Measurements from ENCODE around the gene TMEM14A. TPM values are rescaled to one million over a fixed set of nuclear protein-coding genes. Genes with fewer than 3 reads are reported as not detected.

The TMEM14A gene
- total RNA-seq, 3 donors from 2014 or later: 16.5 to 33.2 (median 19.7) TPM

- H3K4me3 ChIP-seq: no peak overlapping the region
Measured at GRCh38 chr6:52734072-52734471, 63.2 kb downstream of the TMEM14A start.

GRCh38 chr6:52735071-52735470, 64.2 kb downstream of the TMEM14A start:
- intact Hi-C loops (cut with DNase I; ENCODE audit: low total_unique reads): no loop called here
- no peak for DNase-seq (ENCODE audit: low spot score in 2 of 2)

More at GRCh38 chr6:52734072-52734471, 63.2 kb downstream of the TMEM14A start:
- intact Hi-C loops (cut with DNase I; ENCODE audit: low total_unique reads): no loop called here
- Histone ChIP-seq H3K27ac (no peak overlapping the region), H3K9me3 (no peaks in the 10 kb centered on the region), H3K4me1 (no peaks in the 10 kb centered on the region), H3K27me3 (no peaks in the 10 kb centered on the region), H3K36me3 (no peaks in the 10 kb centered on the region)
- TF ChIP-seq CTCF (IDR thresholded peaks at IDR 0.05) (no peak), POLR2AphosphoS5 (IDR thresholded peaks at IDR 0.05) (no peak)
- DNase-seq (ENCODE audit: low spot score in 2 of 2): no peak

GRCh38 chr6:52736145-52736544, 65.2 kb downstream of the TMEM14A start:
- H3K9me3 ChIP-seq: no peaks in the 10 kb centered on the region
- no peak overlapping the region for H3K4me3 ChIP-seq
- DNase-seq (ENCODE audit: low spot score in 2 of 2): no peak
- no peaks in the 10 kb centered on the region for H3K4me1 ChIP-seq
- H3K36me3 ChIP-seq: no peaks in the 10 kb centered on the region
- intact Hi-C loops (cut with DNase I; ENCODE audit: low total_unique reads): no loop called here
- H3K27me3 ChIP-seq: no peaks in the 10 kb centered on the region
- no peak for TF ChIP-seq POLR2A (IDR thresholded peaks at IDR 0.05)
- no peak for TF ChIP-seq POLR2AphosphoS5 (IDR thresholded peaks at IDR 0.05)
- no peak for TF ChIP-seq CTCF (IDR thresholded peaks at IDR 0.05)
- H3K27ac ChIP-seq: no peak overlapping the region

More at GRCh38 chr6:52735071-52735470, 64.2 kb downstream of the TMEM14A start:
- Histone ChIP-seq H3K9me3 (no peaks in the 10 kb centered on the region), H3K4me3 (no peak overlapping the region), H3K27ac (no peak overlapping the region), H3K4me1 (no peaks in the 10 kb centered on the region), H3K36me3 (no peaks in the 10 kb centered on the region), H3K27me3 (no peaks in the 10 kb centered on the region)
- TF ChIP-seq POLR2AphosphoS5 (IDR thresholded peaks at IDR 0.05) (no peak), POLR2A (IDR thresholded peaks at IDR 0.05) (no peak), CTCF (IDR thresholded peaks at IDR 0.05) (no peak)

Other genes with a start within 250 kb of the TMEM14A start
- gene TRAM2, start 94.1 kb upstream of the TMEM14A start, total RNA-seq: 10 to 100 TPM; 11.9 to 33.0 (median 24.3) TPM
- not detected for gene GSTA2, start 92.4 kb downstream of the TMEM14A start, total RNA-seq
- 1 to 10 TPM in 1 of 3 donors, under 1 TPM in 1, not detected in 1; 0.88 to 2.0 TPM for gene GSTA1, start 132.7 kb downstream of the TMEM14A start, total RNA-seq
- gene GSTA5, start 169.7 kb downstream of the TMEM14A start, total RNA-seq: not detected
- not detected for gene GSTA3, start 238.6 kb downstream of the TMEM14A start, total RNA-seq